CD4-positive, alpha-beta T cell treated with Interleukin-15 for 1 hour (primary cell): ENCODE data around the gene ACAA2.

Experiments
- DNase-seq: peaks from one replicate; pipeline ENCODE4 v3.0.0-alpha.2; 2020

The ACAA2 gene

DNA sequence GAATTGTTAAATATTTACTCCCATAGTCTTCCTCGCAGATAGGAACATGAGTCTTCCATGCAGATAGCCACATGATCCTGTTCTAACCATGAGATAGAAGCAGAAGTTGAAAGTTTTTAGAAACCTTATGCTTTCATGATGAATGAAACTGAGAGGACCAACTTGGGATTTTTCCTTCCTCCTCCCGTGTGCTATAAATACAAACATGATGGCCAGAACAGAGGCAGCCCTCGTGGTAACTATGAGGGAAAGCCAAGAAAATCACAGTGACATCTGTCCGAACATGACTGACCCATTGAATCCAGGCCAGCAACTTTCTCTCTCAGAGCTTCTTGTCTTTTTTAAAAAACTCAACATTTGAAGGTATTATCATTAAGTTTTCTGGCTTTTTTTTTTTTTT is 78.5 kb downstream of the ACAA2 start:
- no peak for DNase-seq

- no peak for DNase-seq
Measured at GRCh38 chr18:49733896-49734585, 79.3 kb downstream of the ACAA2 start.

GRCh38 chr18:49733321-49733720 is 80.0 kb downstream of the ACAA2 start:
- DNase-seq, result no peak
